Measurements from ENCODE around the gene DAPK3.
"Not testable (repeated sequence)": the region's sequence is repeated elsewhere in the genome, so short reads cannot be mapped to it uniquely, and the experiment has no call there.

- TF ChIP-seq, protein P1, sequence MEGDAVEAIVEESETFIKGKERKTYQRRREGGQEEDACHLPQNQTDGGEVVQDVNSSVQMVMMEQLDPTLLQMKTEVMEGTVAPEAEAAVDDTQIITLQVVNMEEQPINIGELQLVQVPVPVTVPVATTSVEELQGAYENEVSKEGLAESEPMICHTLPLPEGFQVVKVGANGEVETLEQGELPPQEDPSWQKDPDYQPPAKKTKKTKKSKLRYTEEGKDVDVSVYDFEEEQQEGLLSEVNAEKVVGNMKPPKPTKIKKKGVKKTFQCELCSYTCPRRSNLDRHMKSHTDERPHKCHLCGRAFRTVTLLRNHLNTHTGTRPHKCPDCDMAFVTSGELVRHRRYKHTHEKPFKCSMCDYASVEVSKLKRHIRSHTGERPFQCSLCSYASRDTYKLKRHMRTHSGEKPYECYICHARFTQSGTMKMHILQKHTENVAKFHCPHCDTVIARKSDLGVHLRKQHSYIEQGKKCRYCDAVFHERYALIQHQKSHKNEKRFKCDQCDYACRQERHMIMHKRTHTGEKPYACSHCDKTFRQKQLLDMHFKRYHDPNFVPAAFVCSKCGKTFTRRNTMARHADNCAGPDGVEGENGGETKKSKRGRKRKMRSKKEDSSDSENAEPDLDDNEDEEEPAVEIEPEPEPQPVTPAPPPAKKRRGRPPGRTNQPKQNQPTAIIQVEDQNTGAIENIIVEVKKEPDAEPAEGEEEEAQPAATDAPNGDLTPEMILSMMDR (IDR thresholded peaks at IDR 0.05) = not testable (repeated sequence)
- not testable (repeated sequence) for TF ChIP-seq EP300 (IDR thresholded peaks at IDR 0.05)
Measured at GRCh38 chr19:3998667-3999412, 27.9 kb upstream of the DAPK3 start.
